HG03442 (cell line): ENCODE measurements around the gene PDILT.

Source experiments
- ATAC-seq: cut with Tn5 transposase; IDR thresholded peaks from one replicate; pipeline ENCODE4 v1.9.1; 2021; ENCODE audit warnings: mild to moderate bottlenecking, moderate library complexity; ENCODE audit not compliant: unreplicated experiment

PDILT gene

DNA sequence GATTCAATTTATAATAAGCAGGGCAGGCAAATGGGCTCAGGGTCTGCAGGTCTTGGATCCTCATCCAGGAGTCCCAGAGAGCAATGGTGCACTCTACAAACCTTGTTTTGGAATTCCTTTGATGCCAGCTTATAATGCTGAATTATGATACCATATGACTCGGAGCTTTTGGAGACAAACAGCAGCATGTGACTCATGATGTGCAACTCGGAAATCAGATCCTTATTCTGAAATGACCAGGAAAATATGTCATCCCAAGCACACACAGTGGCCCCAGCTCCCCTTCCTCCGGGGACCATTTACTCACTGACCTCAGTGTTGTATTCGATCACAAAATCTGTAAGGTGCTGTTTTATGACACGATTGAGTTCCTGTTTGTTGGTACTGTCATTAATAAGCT is 31.8 kb downstream of the PDILT start:
- ATAC-seq, result no peak

DNA sequence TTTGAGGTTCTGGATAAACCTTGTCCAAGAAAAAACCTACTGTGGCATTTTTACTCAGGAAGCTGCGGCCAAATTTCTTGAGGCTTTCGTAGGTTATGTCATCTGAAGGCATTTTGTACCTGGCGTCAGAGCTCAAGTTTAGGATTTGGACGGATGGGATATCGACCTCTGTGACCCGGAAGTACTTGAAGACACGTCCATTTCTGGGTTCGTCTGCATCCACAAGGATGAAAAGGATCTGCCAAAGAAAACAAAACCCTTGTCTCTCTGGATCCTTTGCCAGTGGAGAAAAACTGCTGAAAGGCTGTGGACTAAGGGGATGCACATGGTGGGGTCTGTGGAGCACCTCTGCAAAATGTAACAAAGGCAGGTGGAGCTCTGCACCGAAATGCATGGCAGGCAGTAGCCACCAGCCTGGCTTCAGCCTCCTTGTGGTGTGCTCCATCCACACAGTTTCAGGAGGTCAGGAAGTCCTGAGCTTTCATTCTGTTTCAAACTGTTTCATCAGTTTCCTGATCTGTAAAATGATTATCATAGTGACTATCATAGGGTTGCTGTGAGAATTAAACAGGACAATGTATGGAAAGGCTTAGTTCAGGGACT is 35.0 kb downstream of the PDILT start:
- no peak for ATAC-seq

DNA sequence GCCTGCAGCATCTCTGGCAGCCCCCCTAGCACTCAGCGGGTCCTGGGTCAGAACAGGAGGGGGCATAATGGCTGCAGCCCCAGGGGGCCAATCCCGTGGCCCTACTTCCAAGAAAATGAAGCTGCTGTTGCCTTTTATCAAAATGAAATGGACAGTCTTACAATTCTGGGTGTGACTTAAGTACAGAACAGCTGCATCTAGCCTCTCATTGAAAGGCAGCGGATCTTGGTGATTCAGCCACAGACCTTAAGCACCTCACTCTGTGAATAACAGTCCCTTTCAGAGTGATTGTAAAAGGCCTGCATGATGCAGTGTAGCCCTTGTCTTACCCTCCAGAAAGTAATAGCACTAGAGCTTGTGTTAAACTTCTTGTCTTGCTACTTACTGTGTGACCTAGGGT is 40.5 kb downstream of the PDILT start:
- ATAC-seq, result no peak

DNA sequence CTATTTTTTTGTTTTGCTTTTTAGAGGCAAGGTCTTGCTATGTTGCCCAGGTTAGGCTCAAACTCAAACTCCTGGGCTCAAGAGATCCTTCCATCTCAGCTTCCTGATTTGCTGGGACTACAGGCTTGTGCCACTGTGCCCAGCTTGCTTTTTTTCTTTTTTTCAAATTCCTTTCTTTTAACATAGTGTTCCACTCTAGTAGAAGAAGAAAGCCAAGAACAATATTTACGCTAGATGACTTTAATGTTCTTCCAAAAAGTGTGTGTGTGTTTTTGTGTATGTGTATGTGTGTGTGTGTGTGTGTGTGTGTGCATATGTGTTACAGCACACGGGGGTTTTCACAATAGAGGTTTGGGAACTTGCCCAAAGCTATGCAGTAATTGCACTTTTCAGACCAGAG is 41.3 kb downstream of the PDILT start:
- no peak for ATAC-seq

DNA sequence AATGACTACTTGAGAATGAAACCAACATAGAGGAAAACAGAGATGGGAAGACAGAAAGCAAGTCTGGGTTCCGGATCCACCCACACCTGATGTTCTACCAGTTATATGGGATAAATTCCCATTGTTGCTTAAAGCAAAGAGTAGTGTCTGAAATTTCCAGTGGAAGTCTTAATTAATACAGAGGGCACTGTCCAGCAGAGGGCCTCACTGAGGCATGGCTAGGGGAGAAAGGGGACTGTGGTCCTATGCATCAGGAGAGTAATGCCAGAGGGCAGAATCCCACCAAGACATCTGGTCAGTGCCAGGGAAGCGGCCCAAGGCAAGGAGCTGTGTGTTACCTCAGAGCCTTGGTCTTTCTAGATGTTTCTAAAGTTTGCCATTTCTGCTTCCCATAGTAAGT is 44.5 kb downstream of the PDILT start:
- no peak for ATAC-seq

DNA sequence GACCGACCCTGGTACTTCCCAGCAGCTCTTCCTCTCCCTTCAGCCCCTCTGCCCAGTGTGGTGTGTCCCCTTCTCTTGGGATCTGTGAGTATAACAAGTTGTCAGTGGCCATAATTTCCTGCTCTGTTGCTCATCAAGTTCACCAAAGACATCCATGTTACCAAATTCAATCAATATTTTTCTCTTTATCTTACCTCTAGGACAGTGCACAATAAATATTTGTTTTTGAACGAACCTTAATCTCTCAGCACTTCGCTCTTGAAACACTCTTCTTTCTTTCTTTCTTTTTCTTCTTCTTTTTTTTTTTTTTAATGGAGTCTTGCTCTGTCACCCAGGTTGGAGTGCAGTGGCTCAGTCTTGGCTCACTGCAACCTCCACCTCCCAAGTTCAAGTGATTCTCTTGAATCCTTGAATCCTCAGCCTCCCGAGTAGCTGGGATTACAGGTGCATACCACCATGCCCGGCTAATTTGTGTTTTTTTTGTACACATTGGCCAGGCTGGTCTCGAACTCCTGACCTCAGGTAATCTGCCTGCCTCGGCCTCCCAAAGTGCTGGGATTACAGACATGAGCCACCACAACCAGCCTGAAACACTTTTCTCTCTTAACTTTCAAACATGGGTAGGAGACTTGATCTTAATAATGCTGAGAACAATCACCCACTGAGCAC is 49.3 kb downstream of the PDILT start:
- ATAC-seq, result no peak

DNA sequence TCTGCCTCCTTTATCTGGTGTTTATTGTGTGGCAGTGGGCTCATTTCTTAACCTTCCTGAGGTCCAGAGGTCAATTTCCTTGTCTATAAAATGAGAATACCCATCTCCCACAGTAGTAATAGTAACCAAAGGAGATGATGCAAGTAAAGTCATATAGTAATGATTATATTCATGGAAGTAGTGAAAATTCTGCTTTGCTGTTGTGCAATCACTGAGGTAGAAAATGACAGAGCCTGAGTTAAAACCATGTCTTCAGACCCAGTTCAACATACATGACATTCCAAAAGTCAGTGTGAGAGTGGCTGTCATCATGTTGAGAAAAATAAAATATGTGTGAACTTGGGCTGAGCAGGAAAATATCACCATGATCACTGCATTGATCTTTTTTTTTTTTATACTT is 51.2 kb downstream of the PDILT start:
- no peak for ATAC-seq

DNA sequence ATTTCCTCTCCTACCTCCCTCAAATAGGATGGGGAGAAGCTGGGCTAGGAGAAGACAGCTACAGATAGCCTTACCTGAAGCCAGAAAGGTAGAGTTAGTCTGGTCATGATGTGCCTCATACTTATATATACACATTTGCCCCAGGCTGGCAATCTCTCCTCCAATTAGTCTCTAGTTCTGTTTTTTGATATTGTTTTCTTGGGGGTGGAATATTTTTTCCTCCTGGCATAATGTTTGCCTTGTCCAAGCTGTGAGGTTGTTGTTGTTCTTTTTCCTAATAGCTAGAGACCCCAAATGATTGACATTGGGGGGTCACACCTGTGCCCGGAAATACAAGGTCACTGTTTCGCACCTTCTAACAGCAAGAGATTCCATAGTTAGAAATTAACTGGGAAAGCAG is 51.9 kb downstream of the PDILT start, which contains the start of gene UMOD:
UMOD (minus strand) TSS at position 101 of the 400 bp plus-strand sequence. CDS start 1,978 bp downstream, outside the sequence.
- ATAC-seq, result no peak

DNA sequence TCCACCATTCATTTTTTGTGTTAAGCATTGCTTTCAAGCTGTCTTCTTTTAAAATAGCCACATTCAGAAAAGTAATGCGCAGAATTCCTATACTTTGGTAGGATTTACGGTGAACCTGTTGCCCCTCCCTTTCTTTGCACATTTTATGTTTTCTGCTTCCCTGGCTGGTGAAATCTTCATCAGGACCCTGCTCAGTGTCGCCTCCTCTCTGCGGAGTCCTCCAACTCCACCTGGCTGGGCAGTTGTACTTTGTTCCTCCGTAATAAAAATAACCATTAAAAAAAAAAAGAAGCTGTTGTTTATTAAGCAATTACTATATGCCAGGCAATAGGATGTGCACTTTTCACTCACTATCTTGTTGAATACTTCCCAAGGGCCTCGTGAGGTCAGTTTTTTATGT is 54.9 kb downstream of the PDILT start:
- ATAC-seq, result no peak

DNA sequence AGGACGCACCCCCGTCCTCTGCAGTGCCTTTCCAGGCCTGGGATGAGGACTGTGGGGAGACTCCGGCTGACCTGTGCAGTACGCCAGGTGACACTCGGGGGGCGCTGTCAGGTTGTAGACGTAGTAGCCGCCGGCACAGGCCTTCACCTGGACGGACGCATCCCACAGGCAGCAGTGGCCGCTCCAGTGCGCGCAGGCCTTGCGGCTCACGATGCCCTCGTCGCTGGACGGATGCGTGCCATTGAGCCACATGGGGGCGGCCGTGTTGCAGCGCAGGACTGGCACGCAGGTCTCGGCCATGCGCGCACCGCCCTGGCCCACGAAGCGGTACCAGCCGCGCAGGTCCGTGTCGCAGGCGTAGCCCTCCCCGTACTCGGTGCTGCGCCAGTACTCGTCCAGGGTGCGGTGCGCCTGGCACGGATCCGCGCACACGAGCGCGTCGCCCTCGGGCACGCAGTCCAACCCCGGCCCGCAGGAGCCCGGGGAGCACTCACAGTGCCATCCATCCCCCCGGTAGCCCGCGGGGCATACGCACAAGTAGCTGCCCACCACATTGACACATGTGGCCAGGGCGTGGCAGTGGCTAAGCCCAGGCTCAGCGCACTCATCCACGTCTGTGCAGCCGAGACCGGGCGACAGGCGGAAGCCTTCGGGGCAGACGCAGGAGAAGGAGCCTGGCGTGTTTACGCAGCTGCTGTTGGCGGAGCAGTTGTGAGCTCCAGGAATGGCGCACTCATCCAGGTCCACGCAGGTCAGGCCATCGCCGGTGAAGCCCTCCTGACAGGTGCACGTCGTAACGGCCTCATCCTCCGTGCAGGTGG is 56.0 kb downstream of the PDILT start:
- no peak for ATAC-seq

DNA sequence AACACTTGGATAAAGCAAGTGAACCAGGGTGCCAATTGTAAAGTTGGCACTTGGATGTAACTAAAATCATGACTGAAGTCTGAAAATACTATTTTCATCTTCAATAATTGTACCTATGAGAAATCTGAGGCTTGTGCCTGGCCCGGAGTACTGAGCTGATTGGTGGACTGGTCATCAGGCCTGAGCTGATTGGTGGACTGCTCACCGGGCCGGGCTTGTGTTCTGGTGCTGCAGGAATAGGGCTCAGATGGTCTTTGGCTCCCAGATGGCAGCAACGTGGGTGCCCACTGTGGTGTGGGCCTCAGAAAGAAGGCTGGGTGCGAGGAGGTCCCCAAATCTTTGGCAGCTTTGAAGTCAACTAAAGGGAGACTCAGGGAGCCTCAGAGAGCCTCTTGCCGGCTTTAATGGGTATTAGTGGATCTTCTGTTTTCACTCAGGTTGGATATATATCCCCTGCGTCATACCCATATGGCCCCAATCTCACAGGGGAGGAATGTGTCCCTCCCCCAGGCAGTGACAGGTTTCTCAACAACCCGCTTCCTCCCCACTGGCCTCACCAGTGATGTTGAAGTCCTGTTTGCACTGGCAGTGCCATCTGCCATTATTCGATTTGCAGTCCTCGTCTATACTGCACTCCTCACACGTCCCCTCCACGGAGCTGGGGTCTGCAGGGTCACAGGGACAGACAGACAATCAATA is 56.7 kb downstream of the PDILT start:
- ATAC-seq, result no peak

DNA sequence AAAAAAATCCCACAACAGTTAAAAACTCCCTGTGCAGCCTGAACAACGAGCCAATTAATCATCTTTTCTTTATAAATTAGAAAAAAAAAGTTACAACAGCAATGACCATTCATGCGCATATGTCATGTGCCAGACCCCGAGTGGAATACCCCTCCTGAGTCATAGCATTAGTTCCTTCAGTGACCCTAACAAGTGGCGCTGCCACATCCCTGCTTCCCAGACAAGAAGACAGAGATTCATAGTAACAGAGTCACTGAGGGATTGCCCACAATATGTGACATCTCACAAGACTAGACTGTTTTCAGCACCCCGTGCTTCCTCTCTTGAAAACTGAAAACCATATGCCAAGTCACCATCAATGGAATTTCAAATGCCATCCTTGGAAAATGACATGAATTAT is 59.9 kb downstream of the PDILT start:
- ATAC-seq, result no peak

DNA sequence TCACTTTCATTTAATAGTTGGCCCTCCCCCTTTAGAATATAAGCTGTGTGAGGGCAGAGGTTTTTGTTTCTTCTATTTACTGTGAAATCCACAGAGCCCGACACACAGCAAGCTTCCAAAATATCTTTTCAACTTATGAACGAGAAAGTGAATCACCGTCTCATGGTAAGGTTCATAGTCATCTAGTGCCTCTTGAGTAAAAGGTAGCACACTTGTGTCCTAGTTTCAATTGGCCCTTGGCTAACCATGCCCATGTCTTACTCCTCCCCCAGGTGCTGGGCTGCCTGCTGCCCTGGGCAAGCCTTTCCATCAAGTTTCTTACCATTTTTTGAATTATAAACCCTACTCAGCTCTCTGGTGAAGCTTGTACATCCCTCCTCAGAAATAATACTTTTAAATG is 64.8 kb downstream of the PDILT start:
- ATAC-seq, result no peak

DNA sequence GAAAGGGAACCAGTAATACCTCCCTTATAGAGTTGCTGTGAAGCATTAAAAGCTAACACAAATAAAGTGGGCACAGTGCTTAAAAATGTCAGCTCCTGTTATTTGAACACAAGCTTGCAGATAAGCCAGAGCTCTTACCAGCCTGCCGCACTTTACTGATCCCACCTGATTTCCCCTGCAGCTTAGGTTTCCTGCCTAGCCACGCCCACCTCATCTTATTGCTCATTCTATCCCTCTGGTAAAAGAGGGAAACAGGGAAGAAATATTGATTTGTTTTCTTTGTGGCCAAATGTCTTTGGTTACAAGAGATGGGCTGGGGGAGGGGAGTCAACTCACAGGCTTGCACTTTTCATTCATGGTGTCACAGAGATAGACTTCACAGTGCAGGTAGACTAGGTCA is 67.6 kb downstream of the PDILT start:
- no peak for ATAC-seq

DNA sequence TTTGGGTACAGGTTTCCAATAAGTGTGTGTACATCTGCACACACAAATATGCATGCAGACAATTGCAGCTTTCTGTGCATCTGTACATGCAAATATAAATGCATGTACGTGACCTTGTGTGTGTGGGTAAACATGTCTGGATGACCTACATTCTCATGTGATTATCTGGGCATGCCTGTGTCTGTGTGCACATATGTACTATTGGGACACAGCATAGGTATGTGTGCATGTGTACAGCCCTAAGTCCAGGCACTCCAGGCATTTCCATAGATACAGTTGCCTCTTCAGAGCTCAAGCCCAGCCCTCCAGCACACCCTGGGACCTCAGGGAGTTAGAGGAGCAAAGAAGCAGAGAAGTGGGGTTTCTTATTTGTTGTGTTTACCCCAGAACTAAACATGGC is 70.1 kb downstream of the PDILT start:
- no peak for ATAC-seq

DNA sequence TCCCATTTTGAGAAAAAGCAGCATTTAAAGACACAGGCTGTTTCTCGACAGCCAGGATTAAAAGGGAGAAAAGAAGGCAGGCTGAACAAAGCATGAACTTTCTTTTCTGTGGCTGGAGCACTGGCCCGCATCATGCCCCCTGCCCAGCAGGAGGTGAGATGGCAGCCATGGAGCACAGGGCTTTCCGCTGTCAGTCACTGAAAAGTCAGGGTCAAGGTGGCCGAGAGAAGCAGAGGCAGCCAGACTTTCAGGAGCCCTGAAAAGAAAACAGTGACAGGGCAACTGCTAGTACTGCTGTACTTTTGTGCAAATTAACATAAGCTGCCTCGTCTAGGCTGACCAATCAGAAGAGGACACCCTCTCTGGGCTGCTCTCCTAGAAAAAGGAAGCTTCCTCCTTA is 71.4 kb downstream of the PDILT start:
- no peak for ATAC-seq

DNA sequence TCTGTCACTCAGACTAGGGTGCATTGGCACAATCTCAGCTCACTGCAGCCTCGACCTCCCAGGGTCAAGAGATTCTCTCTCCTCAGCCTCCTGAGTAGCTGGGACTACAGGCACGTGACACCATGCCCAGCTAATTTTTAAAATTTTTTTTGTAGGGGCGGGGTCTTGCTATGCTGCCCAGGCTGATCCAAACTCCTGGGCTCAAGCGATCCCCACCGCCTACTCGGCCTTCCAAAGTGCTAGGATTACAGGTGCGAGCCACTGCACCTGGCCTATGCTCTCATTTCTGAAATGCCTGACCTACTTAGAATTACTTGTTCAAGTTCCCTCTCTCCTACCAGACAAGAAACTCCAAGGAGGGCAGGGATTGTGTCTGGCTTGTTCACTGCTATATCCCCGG is 72.1 kb downstream of the PDILT start:
- no peak for ATAC-seq

DNA sequence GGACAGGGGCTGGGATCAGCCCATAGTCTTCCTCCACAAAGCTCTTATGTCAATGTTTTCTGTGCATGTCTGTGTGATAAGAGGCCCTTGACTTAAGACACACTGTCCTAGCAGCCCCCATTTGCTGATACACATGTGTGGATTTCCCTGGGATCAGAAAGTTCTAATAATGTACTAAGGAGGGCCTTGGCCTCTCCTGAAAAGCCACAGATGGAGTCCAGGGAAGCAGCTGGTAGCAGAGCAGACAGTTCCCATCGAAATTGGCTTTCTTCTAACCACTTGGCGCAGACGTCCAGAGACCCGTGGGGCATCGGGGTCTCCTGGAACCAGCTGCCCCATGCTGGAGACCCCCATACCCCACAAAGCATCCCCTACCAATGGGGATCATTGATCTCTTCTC is 72.9 kb downstream of the PDILT start:
- ATAC-seq, result no peak

DNA sequence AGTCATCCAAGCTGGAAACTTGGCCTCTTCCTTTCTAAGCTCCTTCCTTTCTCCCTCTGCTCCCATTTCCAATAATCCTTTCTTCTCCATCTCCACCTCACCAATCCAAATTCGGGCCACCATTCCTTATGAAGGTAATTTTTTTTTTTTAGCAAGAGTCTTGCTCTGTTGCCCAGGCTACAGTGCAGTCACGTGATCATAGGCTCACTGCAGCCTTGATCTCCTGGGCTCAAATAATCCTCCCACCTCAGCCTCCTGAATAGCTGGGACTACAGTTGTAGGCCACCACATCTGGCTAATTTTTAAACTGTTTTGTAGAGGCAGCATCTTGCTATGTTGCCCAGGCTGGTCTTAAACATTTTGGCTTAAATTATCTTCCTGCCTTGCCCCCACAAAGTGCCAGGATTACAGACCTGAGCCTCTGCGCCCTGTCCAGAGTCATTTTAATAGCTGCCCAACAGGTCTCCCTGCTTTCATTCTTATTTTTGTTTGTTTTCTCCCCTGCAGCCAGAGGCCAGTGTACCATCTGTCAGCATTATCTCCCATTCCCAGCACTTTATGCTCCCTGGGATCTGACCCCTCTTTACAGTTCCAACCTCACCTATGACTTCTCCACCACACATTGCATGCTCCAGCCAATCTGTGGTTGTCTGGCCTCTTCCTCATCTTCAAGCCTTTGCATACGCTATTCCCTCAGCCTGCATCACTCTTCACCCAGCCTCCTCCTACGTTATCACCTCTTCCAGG is 75.0 kb downstream of the PDILT start:
- no peak for ATAC-seq

DNA sequence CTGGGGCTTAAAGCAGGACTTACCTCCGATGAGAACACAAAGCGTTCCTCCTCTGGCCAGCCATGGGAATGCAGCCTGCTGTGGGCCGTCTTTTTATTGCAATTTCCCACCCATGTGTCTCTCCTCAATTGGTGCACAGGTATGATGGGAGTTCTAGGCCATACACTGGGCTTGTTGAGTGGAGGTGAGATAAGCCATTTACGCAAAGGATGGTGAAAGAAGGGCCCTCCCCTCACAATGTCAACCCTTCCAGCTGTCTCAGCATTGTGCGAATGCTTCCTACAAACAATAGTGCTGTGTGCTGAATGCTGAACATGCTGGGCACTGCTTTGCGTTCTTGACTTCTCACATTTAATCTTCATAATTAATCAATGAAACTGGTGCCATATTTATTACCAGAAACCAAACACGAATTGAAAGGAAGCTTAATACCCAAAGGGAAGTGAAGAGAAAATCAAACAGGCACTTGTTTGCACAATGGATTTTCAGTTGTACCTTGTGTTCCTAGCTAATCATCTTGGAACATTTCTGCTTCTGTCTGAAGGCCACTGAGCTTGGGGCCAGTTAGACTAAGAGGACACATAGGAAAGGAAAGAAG is 77.0 kb downstream of the PDILT start, which contains the start of gene GP2:
GP2 (minus strand) TSS at position 70 of the 598 bp plus-strand sequence. CDS start 1,082 bp downstream, outside the sequence.
- ATAC-seq, result no peak
